ENCODE data around the gene COA3. TPM values are rescaled to one million over a fixed set of nuclear protein-coding genes. Genes with fewer than 3 reads are reported as not detected.

Gene COA3
- total and polyA plus RNA-seq, 4 donors, result 62.3 to 294 (median 103) TPM

GRCh38 chr17:42819939-42820535, 21.5 kb upstream of the COA3 start:
- WGBS, result 42% methylated on average over 2 of the region's 2 CpGs
- Histone ChIP-seq H3K9me3 (ENCODE audit: control insufficient read depth in 4 of 4, low read length in 3 of 4) (no peaks in the 10 kb centered on the region), H3K27me3 (ENCODE audit: control insufficient read depth in 4 of 4, insufficient read depth in 4 of 4, low read length in 3 of 4) (no peaks in the 10 kb centered on the region), H3K4me1 (ENCODE audit: control insufficient read depth in 4 of 4, insufficient read depth in 4 of 4, low read length in 3 of 4) (peaks cover 1 to 17% (median 4%) of the 10 kb centered on the region in 4 donors), H3K9ac (ENCODE audit: low read depth in 1 of 2, low read length in 2 of 2) (no peak overlapping the region), H3K36me3 (ENCODE audit: control insufficient read depth in 4 of 4, insufficient read depth in 3 of 4, low read depth in 1 of 4, low read length in 3 of 4) (peaks cover 3 to 57% (median 43%) of the 10 kb centered on the region in 4 donors), H3K4me3 (ENCODE audit: low read depth in 1 of 3, low read length in 3 of 3) (no peak overlapping the region), H3K27ac (ENCODE audit: low read depth in 1 of 2, low read length in 2 of 2) (no peak overlapping the region)
- peak; percentile 25 to 68 for TF ChIP-seq RAD21 (IDR thresholded peaks at IDR 0.05)
- no peak for TF ChIP-seq HNF4A (conservative IDR thresholded peaks at IDR 0.05)
- TF ChIP-seq CTCF (IDR thresholded peaks at IDR 0.05; ENCODE audit: low read depth, low read length, missing input control), result peak; percentile 53
- no peak for TF ChIP-seq JUND (IDR thresholded peaks at IDR 0.05)
- peak; percentile 71 for DNase-seq (ENCODE audit: low spot score)

- Histone ChIP-seq H3K9ac (ENCODE audit: low read depth in 1 of 2, low read length in 2 of 2) (no peak overlapping the region), H3K36me3 (ENCODE audit: control insufficient read depth in 4 of 4, insufficient read depth in 3 of 4, low read depth in 1 of 4, low read length in 3 of 4) (peaks cover 3 to 73% (median 56%) of the 10 kb centered on the region in 4 donors), H3K27ac (ENCODE audit: low read depth in 1 of 2, low read length in 2 of 2) (no peak overlapping the region), H3K9me3 (ENCODE audit: control insufficient read depth in 4 of 4, low read length in 3 of 4) (no peaks in the 10 kb centered on the region), H3K4me3 (ENCODE audit: low read depth in 1 of 3, low read length in 3 of 3) (no peak overlapping the region), H3K27me3 (ENCODE audit: control insufficient read depth in 4 of 4, insufficient read depth in 4 of 4, low read length in 3 of 4) (no peaks in the 10 kb centered on the region), H3K4me1 (ENCODE audit: control insufficient read depth in 4 of 4, insufficient read depth in 4 of 4, low read length in 3 of 4) (peaks cover under 1 to 10% (median 1%) of the 10 kb centered on the region in 4 donors)
- DNase-seq (ENCODE audit: low spot score), result no peak
- TF ChIP-seq HNF4A (conservative IDR thresholded peaks at IDR 0.05) (no peak), ZBTB33 (IDR thresholded peaks at IDR 0.05) (no peak), TAF1 (conservative IDR thresholded peaks at IDR 0.05) (no peak), RXRA (IDR thresholded peaks at IDR 0.05) (no peak), MAX (IDR thresholded peaks at IDR 0.05) (no peak), GABPA (IDR thresholded peaks at IDR 0.05 in 1 of 2, conservative IDR thresholded peaks at IDR 0.05 in 1 of 2) (no peak), EGR1 (IDR thresholded peaks at IDR 0.05; ENCODE audit: low read depth in 2 of 2) (no peak), NR2F2 (IDR thresholded peaks at IDR 0.05) (no peak), REST (IDR thresholded peaks at IDR 0.05) (no peak)
- 91% methylated on average over 5 of the region's 5 CpGs for WGBS
These were observed 19.9 kb upstream of the COA3 start for GRCh38 chr17:42818379-42818778.
